Fibroblast of mammary gland (primary cell): Measurements from ENCODE around the gene LRMDA.
A peak's percentile ranks its signal among the peaks of the same experiment; 100 is the strongest.

Experiments used
- DNase-seq: peaks from one replicate; pipeline ENCODE4 v3.0.0-alpha.2; 2010; ENCODE audit warnings: low read depth
- H3K4me3 ChIP-seq: 2 replicates; pipeline ENCODE4 v1.5.1; 2011; ENCODE audit warnings: low read depth, mild to moderate bottlenecking, low read length, moderate library complexity; ENCODE audit not compliant: control insufficient read depth
- CTCF ChIP-seq: conservative IDR thresholded peaks from 2 replicates; pipeline ENCODE4 v1.5.1; 2011; ENCODE audit warnings: low read depth, low read length, inconsistent platforms; ENCODE audit not compliant: control insufficient read depth, insufficient read depth

Gene LRMDA

GRCh38 chr10:75911426-75911825 lies 480.0 kb downstream of the LRMDA start:
- no peak overlapping the region for H3K4me3 ChIP-seq
- no peak for TF ChIP-seq CTCF
- no peak for DNase-seq

GRCh38 chr10:75916906-75917305 lies 485.5 kb downstream of the LRMDA start:
- TF ChIP-seq CTCF: no peak
- DNase-seq: no peak
- H3K4me3 ChIP-seq: no peak overlapping the region

- no peak for TF ChIP-seq CTCF
- DNase-seq: peak; percentile 6
- H3K4me3 ChIP-seq: no peak overlapping the region
These were observed 488.5 kb downstream of the LRMDA start for GRCh38 chr10:75919913-75920312.

- H3K4me3 ChIP-seq: no peak overlapping the region
- peak; percentile 37 for DNase-seq
- TF ChIP-seq CTCF: peak; percentile 43
These were observed 491.0 kb downstream of the LRMDA start for GRCh38 chr10:75922435-75922834.

- DNase-seq: no peak
- TF ChIP-seq CTCF: no peak
- no peak overlapping the region for H3K4me3 ChIP-seq
These were observed 493.0 kb downstream of the LRMDA start for GRCh38 chr10:75924309-75924902.

- DNase-seq: no peak
- no peak for TF ChIP-seq CTCF
- H3K4me3 ChIP-seq: no peak overlapping the region
These were observed 494.6 kb downstream of the LRMDA start for GRCh38 chr10:75925999-75926398.

GRCh38 chr10:75926763-75927162 lies 495.3 kb downstream of the LRMDA start:
- H3K4me3 ChIP-seq: no peak overlapping the region
- DNase-seq: no peak
- TF ChIP-seq CTCF: no peak
